Measurements from ENCODE around the gene PLA2G4E. TPM values are rescaled to one million over a fixed set of nuclear protein-coding genes. Genes with fewer than 3 reads are reported as not detected.

PLA2G4E gene
- total RNA-seq, 4 donors from 2014 or later = not detected

GRCh38 chr15:41965441-41966413 lies 55.1 kb downstream of the PLA2G4E start:
- H3K4me3 ChIP-seq = no peak overlapping the region
- H3K4me1 ChIP-seq = peaks cover 5 to 36% of the 10 kb centered on the region in 2 donors
- TF ChIP-seq CTCF (IDR thresholded peaks at IDR 0.05 in 4 of 5, conservative IDR thresholded peaks at IDR 0.05 in 1 of 5) (no peak), POLR2A (IDR thresholded peaks at IDR 0.05) (no peak)
- no peaks in the 10 kb centered on the region for H3K9me3 ChIP-seq
- peak overlapping the region in 2 of 4 donors; percentile 29 to 33 for H3K27ac ChIP-seq
- intact Hi-C loops (cut with DNase I; ENCODE audit: low total_unique reads) = no loop called here
- no peaks in the 10 kb centered on the region for H3K36me3 ChIP-seq
- no peaks in the 10 kb centered on the region for H3K27me3 ChIP-seq
- DNase-seq (peak in 1 of 2 donors; percentile 46), ATAC-seq (peak; percentile 43 to 55)
- in situ Hi-C loops (cut with MboI; ENCODE audit: low sequenced_read_pairs in 4 of 4) = no loop called here

GRCh38 chr15:41961595-41962202 lies 59.1 kb downstream of the PLA2G4E start:
- H3K27me3 ChIP-seq = no peaks in the 10 kb centered on the region
- ATAC-seq = no peak
- H3K36me3 ChIP-seq = no peaks in the 10 kb centered on the region
- no peaks in the 10 kb centered on the region for H3K9me3 ChIP-seq
- intact Hi-C loops (cut with DNase I; ENCODE audit: low total_unique reads) = no loop called here
- peaks cover 4 to 9% of the 10 kb centered on the region in 2 donors for H3K4me1 ChIP-seq
- DNase-seq = no peak
- in situ Hi-C loops (cut with MboI; ENCODE audit: low sequenced_read_pairs in 4 of 4) = no loop called here
- no peak overlapping the region for H3K4me3 ChIP-seq
- no peak overlapping the region for H3K27ac ChIP-seq
- TF ChIP-seq POLR2A (IDR thresholded peaks at IDR 0.05) = no peak
- TF ChIP-seq CTCF (IDR thresholded peaks at IDR 0.05 in 4 of 5, conservative IDR thresholded peaks at IDR 0.05 in 1 of 5) = no peak

GRCh38 chr15:41961001-41961518 lies 59.8 kb downstream of the PLA2G4E start:
- DNase-seq (no peak), ATAC-seq (no peak)
- no peaks in the 10 kb centered on the region for H3K9me3 ChIP-seq
- in situ Hi-C loops (cut with MboI; ENCODE audit: low sequenced_read_pairs in 4 of 4) (no loop called here), intact Hi-C loops (cut with DNase I; ENCODE audit: low total_unique reads) (no loop called here)
- no peaks in the 10 kb centered on the region for H3K27me3 ChIP-seq
- no peak for TF ChIP-seq CTCF (IDR thresholded peaks at IDR 0.05 in 4 of 5, conservative IDR thresholded peaks at IDR 0.05 in 1 of 5)
- TF ChIP-seq POLR2A (IDR thresholded peaks at IDR 0.05) = no peak
- no peak overlapping the region for H3K27ac ChIP-seq
- peaks cover 0 to 2% of the 10 kb centered on the region in 2 donors for H3K4me1 ChIP-seq
- no peak overlapping the region for H3K4me3 ChIP-seq
- no peaks in the 10 kb centered on the region for H3K36me3 ChIP-seq

- no peak overlapping the region for H3K4me3 ChIP-seq
- no peaks in the 10 kb centered on the region for H3K9me3 ChIP-seq
- H3K27me3 ChIP-seq = no peaks in the 10 kb centered on the region
- no peaks in the 10 kb centered on the region for H3K4me1 ChIP-seq
- ATAC-seq = peak in 1 of 2 donors; percentile 30
- in situ Hi-C loops (cut with MboI; ENCODE audit: low sequenced_read_pairs in 4 of 4) = no loop called here
- no peak for DNase-seq
- no peaks in the 10 kb centered on the region for H3K36me3 ChIP-seq
- intact Hi-C loops (cut with DNase I; ENCODE audit: low total_unique reads) = no loop called here
- H3K27ac ChIP-seq = peak overlapping the region in 1 of 4 donors; percentile 7
- no peak for TF ChIP-seq POLR2A (IDR thresholded peaks at IDR 0.05)
- TF ChIP-seq CTCF (IDR thresholded peaks at IDR 0.05 in 4 of 5, conservative IDR thresholded peaks at IDR 0.05 in 1 of 5) = no peak
Observed at GRCh38 chr15:41958002-41958420, 62.8 kb downstream of the PLA2G4E start.
